Activated CD4-positive, alpha-beta T cell treated with anti-CD3 and anti-CD28 coated beads, Interleukin-2, amount 10 ng/mL, durations not matched to agents 7 days and 5 days (primary cell): ENCODE data around the gene IGFN1. TPM values are rescaled to one million over a fixed set of nuclear protein-coding genes. Genes with fewer than 3 reads are reported as not detected.
"Not testable (repeated sequence)": the region's sequence is repeated elsewhere in the genome, so short reads cannot be mapped to it uniquely, and the experiment has no call there.

Experiments used
- CTCF ChIA-PET: fragments of 350-600 bp; sonication (Branson Sonifier 250); formaldehyde crosslinking; loops from one replicate; lab custom pipeline; 2021; ENCODE audit warnings: antibody characterized with exemption; lab: Charles Lee
- POLR2A ChIA-PET: fragments of 350-600 bp; sonication (Branson Sonifier 250); formaldehyde crosslinking; loops from one replicate; lab custom pipeline; 2021; ENCODE audit warnings: antibody characterized with exemption; lab: Charles Lee
- DNase-seq: peaks from one replicate; pipeline ENCODE4 v3.0.0-alpha.2; 2020
- H3K27ac Mint-ChIP-seq: one replicate; pipeline ENCODE4 v1.8.0; 2021; ENCODE audit warnings: mild to moderate bottlenecking, moderate library complexity, mixed read lengths
- H3K27me3 Mint-ChIP-seq: one replicate; pipeline ENCODE4 v1.8.0; 2021; ENCODE audit warnings: mixed read lengths
- H3K36me3 Mint-ChIP-seq: one replicate; pipeline ENCODE4 v1.8.0; 2021; ENCODE audit warnings: low read depth, mixed read lengths
- H3K4me1 Mint-ChIP-seq: one replicate; pipeline ENCODE4 v1.8.0; 2021; ENCODE audit warnings: mixed read lengths
- H3K4me3 Mint-ChIP-seq: one replicate; pipeline ENCODE4 v1.8.0; 2021; ENCODE audit warnings: mild to moderate bottlenecking, moderate library complexity, mixed read lengths
- H3K9me3 Mint-ChIP-seq: one replicate; pipeline ENCODE4 v1.8.0; 2021; ENCODE audit warnings: mixed read lengths
- total RNA-seq, 2 experiments: library from RNA; stranded (reverse); gene quantifications; one replicate each; pipeline ENCODE4 v1.2.3, GENCODE V29; 2021

IGFN1 gene
- total RNA-seq, 2 experiments from 2014 or later: not detected

DNA sequence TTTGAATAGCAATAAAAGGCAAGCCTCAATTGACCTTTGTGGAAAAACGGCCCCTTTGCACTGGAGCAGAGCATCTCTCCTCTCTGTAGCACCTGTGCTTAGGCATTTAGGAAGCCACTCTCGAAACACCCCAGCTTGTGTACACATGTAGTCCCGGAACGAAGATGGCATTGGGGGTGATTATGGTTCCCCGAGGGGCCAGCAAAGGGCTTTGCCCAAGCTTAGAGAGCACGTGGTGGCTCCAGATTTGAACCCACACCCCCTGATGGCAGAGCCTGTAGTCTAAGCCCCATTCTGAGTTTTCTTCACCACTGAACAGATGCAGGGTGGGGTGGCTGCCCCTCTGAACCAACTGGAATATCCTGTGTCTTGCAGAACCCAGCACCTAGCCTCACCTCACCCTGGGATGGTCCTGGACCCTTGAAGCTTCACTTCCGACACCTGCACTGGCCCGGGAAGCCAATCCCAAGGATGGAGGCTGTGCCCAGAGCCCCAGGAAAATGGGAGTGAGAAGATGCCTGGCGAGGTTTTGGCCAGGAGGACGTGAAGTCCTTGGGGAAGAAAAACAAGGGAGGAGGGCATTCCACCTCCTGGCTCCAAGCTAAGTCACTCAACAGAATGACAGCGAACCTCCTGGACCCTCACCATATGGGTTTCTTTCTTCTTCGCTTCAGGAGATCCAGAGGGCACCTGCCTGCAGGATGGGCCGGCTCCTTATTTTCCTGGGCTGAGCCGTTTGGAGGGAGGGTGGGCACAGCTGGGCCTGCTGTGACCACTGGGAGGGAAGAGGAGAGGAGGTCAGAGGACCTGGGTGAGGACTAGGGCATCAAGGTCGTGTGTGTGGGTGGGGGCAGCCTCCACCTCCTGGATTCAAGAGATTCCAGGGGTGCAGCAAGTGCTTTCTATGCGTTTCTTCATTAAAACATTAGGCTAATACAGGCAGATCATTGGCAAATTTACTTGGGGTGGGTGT, 37.7 kb downstream of the IGFN1 start:
- Mint-ChIP-seq H3K27ac (no peak overlapping the region), H3K27me3 (peaks cover 25% of the 10 kb centered on the region), H3K4me3 (no peak overlapping the region), H3K4me1 (no peaks in the 10 kb centered on the region), H3K9me3 (no peaks in the 10 kb centered on the region), H3K36me3 (no peaks in the 10 kb centered on the region)
- ChIA-PET POLR2A (no interaction called here), CTCF (no interaction called here)
- no peak for DNase-seq

DNA sequence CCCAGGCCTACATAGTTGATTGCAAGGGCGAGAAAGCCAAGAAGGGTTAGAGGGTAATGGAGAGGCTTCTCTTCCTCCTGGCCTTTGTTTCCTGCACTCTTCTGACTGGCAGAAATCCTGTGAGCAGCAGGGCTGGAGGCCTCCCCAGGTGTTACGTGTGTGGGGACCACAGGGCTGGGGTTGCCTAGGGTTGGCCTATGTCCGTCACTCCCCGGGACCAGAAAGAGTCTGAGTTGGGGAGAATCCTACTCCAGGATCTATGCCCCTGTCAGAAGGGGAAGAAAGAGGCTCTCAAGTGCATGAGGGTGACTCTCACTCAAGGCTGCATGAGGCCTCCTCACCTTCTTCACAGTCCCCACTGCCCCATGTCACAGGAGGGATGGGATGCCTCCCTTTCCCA, 38.5 kb downstream of the IGFN1 start:
- H3K27ac Mint-ChIP-seq: no peak overlapping the region
- ChIA-PET CTCF (no interaction called here), POLR2A (no interaction called here)
- peaks cover 26% of the 10 kb centered on the region for H3K27me3 Mint-ChIP-seq
- H3K36me3 Mint-ChIP-seq: no peaks in the 10 kb centered on the region
- H3K4me1 Mint-ChIP-seq: no peaks in the 10 kb centered on the region
- H3K4me3 Mint-ChIP-seq: no peak overlapping the region
- no peaks in the 10 kb centered on the region for H3K9me3 Mint-ChIP-seq
- DNase-seq: no peak

DNA sequence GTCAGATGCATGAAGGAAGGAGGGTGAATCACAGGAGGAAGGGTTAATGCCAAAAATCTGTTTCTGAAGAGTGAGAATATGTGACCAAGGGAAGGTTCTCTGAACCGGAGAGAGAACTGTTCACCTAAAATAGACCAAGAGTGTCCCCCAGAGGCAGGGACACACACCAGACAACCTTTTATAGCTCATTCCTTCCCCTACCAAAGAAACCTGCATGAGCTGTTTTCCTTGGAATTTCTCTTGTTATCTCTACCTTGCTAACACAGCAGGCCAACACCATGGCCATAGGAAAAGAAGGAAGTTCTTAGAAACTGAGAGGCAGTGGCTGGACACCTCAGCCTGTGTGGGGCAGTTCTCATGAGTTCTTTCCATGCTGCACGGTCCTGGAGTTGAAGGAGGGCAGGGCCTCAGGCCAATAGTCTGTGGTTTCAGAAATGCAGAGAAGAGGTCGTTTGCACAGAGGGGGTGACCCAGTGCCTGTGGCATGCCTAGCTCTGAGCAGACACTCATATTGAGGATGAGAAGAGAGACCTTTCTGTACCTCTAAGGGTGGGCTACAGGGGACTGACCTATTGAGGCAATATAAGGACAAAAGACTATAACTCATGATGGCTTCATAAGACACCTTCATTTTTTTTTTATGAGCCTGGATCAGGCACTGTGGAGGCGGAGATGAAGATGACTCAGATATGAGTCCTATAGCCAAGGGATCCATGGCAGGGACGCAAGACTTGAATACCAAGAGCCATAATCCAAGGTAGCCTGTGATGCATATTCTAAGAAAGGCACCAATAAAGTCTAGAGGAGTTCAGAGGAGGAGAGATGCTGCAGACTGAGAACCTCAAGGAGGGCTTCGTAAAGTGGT, 39.4 kb downstream of the IGFN1 start:
- H3K4me1 Mint-ChIP-seq: no peaks in the 10 kb centered on the region
- no peak for DNase-seq
- POLR2A ChIA-PET: no interaction called here
- H3K4me3 Mint-ChIP-seq: no peak overlapping the region
- no peak overlapping the region for H3K27ac Mint-ChIP-seq
- H3K27me3 Mint-ChIP-seq: peaks cover 26% of the 10 kb centered on the region
- no peaks in the 10 kb centered on the region for H3K36me3 Mint-ChIP-seq
- H3K9me3 Mint-ChIP-seq: no peaks in the 10 kb centered on the region
- CTCF ChIA-PET: no interaction called here

DNA sequence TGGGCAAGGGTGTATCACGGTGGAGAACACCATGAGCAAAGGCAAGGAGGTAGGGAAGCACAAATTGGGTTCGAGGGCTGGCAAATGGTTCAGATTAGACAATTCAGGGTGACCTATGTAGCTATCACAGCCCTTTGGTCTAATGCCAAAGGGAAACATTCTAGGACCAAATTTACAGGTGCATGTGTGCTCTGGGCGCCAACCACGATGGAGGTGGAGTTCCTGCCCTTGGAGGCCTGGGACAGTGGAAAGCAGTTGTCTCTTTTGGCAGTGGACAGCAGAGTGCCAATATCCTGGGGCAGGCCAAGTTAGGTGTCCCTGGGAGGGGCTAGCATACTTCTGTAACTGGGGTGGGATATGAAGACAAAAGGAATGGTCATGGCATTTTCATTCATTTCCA, 40.1 kb downstream of the IGFN1 start:
- ChIA-PET CTCF (no interaction called here), POLR2A (no interaction called here)
- Mint-ChIP-seq H3K9me3 (no peaks in the 10 kb centered on the region), H3K4me3 (no peak overlapping the region), H3K27ac (no peak overlapping the region), H3K27me3 (peaks cover 26% of the 10 kb centered on the region), H3K36me3 (no peaks in the 10 kb centered on the region), H3K4me1 (no peaks in the 10 kb centered on the region)
- DNase-seq: no peak

DNA sequence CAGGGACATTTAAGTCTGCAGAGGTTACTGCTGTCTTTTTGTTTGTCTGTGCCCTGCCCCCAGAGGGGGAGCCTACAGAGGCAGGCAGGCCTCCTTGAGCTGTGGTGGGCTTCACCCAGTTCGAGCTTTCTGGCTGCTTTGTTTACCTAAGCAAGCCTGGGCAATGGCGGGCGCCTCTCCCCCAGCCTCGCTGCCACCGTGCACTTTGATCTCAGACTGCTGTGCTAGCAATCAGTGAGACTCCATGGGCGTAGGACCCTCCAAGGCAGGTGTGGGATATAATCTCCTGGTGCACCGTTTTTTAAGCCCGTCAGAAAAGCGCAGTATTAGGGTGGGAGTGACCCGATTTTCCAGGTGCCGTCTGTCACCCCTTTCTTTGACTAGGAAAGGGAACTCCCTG, 49.0 kb downstream of the IGFN1 start:
- H3K9me3 Mint-ChIP-seq, H3K4me3 Mint-ChIP-seq, H3K4me1 Mint-ChIP-seq, DNase-seq, POLR2A ChIA-PET, H3K36me3 Mint-ChIP-seq, H3K27ac Mint-ChIP-seq, CTCF ChIA-PET: not testable (repeated sequence)
- peaks cover 38% of the 10 kb centered on the region for H3K27me3 Mint-ChIP-seq

DNA sequence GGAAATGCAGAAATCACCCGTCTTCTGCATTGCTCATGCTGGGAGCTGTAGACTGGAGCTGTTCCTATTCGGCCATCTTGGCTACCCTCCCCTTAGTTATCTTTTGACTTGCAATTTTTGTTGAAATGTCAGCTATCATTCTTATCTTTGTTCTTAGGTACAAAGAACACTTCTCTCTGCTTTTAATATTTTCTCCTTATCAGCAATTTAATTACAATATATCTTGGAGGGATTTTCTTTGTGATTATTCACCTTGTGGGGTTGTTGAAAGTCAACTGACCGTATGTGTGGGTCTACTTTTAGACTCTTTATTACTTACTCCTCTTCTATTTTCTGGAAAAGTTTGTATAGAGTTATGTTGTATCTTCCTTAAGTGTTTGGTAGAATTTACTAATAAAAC, 49.5 kb downstream of the IGFN1 start:
- Mint-ChIP-seq H3K27me3 (peaks cover 43% of the 10 kb centered on the region), H3K4me1 (no peaks in the 10 kb centered on the region), H3K36me3 (no peaks in the 10 kb centered on the region), H3K27ac (no peak overlapping the region), H3K4me3 (no peak overlapping the region), H3K9me3 (no peaks in the 10 kb centered on the region)
- no peak for DNase-seq
- ChIA-PET CTCF (interaction anchor here (0.6 kb wide), 1 partner anchor 149 kb away, joined by 3 read pairs; no protein-coding TSS in a partner anchor), POLR2A (no interaction called here)

DNA sequence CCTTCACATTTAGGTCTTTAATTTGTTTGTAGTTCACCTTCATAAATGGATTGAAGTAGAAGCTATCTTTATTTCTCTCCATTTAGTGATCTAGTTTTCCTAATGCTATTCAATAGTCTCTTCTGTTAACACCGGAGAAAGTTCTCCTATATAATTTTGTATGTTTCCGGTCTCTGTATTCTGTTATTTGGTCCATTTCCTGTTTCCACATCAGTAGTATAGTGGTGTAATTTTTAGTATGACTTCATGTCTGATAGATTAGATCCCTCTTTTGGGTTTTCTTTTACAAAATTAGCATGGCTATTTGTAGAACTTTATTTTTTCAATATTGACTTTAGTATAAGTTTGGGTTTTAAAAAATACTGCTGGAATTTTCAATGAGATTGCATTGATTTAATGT, 51.1 kb downstream of the IGFN1 start:
- CTCF ChIA-PET: no interaction called here
- Mint-ChIP-seq H3K4me3 (no peak overlapping the region), H3K36me3 (no peaks in the 10 kb centered on the region)

DNA sequence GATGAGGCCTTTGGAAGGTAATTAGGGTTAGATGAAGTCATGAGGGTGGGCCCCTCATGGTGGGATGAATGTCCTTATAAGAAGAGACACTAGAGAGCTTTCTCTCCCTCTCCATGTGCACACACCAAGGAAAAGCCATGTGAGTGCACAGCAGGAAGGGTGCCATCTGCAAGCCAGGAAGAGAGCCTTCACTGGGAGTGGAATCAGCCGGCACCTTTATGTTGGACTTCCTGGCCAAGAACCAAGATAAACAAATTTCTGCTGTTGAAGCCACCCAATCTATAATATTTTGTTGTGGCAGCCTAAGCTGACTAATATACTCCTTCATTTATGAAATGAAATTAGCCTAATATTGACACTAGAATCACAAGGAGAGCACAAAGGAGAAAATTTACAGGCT, 54.5 kb downstream of the IGFN1 start:
- DNase-seq: no peak
- Mint-ChIP-seq H3K27me3 (peaks cover 40% of the 10 kb centered on the region), H3K4me3 (no peak overlapping the region), H3K9me3 (no peaks in the 10 kb centered on the region), H3K4me1 (no peaks in the 10 kb centered on the region), H3K36me3 (no peaks in the 10 kb centered on the region), H3K27ac (no peak overlapping the region)
- ChIA-PET POLR2A (no interaction called here), CTCF (no interaction called here)

More for the DNA sequence above, 51.1 kb downstream of the IGFN1 start:
- H3K27ac Mint-ChIP-seq: no peak overlapping the region
- POLR2A ChIA-PET: no interaction called here
- H3K9me3 Mint-ChIP-seq: no peaks in the 10 kb centered on the region
- no peak for DNase-seq
- peaks cover 48% of the 10 kb centered on the region for H3K27me3 Mint-ChIP-seq
- H3K4me1 Mint-ChIP-seq: no peaks in the 10 kb centered on the region

DNA sequence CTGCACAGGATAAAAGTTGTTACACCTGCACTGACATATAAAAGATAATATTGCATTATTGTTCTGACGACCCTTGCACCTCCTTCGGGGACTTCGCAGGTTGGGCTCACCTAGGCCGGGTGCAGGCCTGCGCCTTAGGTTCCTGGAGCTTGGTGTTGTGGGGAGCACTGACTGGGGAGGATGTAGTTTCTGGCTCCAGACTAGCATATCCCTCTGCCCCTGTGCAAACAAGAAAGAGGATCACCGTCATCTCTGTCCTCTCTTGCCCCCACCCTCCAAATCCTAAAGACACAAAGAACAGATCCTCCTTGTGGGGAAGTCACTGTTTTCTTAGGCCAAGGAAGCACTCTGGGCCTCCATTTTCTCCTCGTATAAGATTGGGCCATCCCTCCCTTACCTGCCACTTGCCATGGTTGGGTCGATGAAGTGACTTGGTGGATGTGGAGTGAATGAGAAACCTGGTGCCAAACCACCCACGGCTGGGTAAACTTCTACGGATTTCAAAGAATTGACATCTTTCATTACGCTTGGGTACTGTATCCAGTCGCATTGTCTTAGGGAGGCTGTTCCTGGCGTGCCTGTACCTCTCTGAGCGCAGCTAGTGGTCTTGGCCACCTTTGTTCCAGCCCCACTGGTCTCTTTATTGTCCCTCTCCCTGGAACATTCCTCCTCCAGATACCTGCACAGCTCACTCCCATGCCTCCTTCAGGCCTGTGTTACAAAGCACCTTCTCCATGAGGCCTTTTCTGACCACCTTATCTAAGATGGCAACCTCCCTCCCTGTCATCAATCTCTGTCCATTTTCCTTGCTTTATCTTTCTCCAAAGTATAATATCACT, 58.3 kb downstream of the IGFN1 start:
- Mint-ChIP-seq H3K27ac (no peak overlapping the region), H3K27me3 (peaks cover 17% of the 10 kb centered on the region), H3K4me3 (no peak overlapping the region), H3K36me3 (no peaks in the 10 kb centered on the region), H3K9me3 (no peaks in the 10 kb centered on the region), H3K4me1 (no peaks in the 10 kb centered on the region)
- POLR2A ChIA-PET: no interaction called here
- CTCF ChIA-PET: no interaction called here
- no peak for DNase-seq

DNA sequence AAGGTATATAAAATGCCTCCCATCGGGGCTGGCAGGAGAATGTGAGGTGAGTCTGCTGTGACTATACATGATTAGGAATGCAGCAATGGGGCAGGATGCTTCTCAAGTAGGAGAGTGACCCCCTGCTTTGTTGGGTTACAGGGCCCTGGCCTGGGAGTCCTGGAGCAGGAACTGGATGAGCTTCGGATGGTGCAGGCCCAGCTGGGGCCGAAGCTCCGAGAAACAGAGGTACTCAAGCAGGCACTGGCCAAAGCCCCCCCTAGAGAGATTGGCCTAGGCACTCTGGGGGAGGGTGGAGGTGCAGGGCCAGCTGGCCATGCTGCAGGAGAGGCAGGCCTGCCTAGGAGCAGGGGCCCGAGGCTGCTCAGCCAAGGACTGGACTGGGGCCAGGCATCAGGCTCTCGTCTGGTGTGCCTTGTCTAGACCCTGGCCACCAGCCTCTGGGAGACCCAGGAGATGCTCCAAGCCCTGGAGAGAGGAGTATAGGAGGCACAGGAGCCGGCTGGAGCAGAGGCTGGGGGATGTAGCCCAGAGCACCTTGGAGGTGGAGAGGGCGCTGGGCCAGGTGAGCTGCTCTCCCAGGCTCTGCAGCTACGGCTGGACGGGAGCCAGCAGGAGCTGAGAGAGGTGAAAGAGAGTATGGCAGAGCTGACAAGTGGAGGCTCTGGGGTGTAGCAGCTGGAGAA, 59.8 kb downstream of the IGFN1 start:
- POLR2A ChIA-PET: no interaction called here

DNA sequence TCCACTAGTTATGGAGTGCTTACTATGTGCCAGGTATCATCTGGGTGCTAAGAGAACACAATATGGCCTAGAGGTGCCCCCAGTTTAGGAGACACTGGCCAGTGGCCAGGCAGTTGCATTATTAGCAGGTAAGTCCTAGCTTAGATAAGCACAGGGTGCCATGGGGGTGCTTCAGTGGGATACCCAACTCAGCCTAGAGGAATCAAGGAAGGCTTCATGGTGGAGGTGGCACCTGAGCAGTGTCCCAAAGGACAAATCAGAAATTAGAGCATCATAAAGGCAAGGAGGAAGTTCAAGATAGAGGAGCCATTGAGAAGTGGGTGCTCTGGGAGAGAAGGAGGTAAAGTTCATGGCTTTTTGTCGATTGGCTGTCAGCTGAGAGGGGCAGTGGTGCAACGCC, 60.8 kb downstream of the IGFN1 start:
- no peaks in the 10 kb centered on the region for H3K4me1 Mint-ChIP-seq
- no peak overlapping the region for H3K4me3 Mint-ChIP-seq
- H3K9me3 Mint-ChIP-seq: no peaks in the 10 kb centered on the region
- H3K36me3 Mint-ChIP-seq: no peaks in the 10 kb centered on the region
- ChIA-PET POLR2A (no interaction called here), CTCF (interaction anchor here (0.9 to 2.2 kb wide), 2 partner anchors 66 to 110 kb away, joined by 3 to 5 read pairs; no protein-coding TSS in a partner anchor)
- no peak overlapping the region for H3K27ac Mint-ChIP-seq
- DNase-seq: no peak
- H3K27me3 Mint-ChIP-seq: no peaks in the 10 kb centered on the region

More for the DNA sequence above, 59.8 kb downstream of the IGFN1 start:
- Mint-ChIP-seq H3K4me1 (no peaks in the 10 kb centered on the region), H3K27ac (no peak overlapping the region), H3K4me3 (no peak overlapping the region), H3K36me3 (no peaks in the 10 kb centered on the region), H3K27me3 (peaks cover 4% of the 10 kb centered on the region), H3K9me3 (no peaks in the 10 kb centered on the region)
- DNase-seq: no peak
- CTCF ChIA-PET: interaction anchor here (0.5 to 0.9 kb wide), 2 partner anchors 57 to 67 kb away, joined by 3 read pairs; no protein-coding TSS in a partner anchor
